ENCODE results near the gene ATXN1.

The ATXN1 gene

DNA sequence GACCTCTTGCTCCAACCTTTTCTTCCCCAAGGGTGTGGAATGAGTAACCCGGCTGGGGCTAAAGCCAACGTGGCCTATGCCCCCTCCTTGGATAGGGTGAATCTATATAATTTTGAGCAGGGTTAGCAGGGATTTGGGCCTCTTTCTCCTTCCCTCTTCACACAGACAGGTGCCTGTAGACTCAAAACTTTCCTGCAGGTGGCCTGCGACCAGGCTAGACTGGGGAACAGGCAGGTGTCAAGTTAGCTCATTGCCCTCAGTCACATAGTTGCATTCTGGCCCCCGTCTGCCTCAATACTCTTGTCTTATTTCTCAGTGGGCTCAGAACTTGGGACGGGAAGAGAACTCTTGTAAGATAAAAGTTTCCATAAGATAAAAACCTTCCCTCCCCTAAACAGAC is 243.0 kb downstream of the ATXN1 start:
- no peak for DNase-seq

DNA sequence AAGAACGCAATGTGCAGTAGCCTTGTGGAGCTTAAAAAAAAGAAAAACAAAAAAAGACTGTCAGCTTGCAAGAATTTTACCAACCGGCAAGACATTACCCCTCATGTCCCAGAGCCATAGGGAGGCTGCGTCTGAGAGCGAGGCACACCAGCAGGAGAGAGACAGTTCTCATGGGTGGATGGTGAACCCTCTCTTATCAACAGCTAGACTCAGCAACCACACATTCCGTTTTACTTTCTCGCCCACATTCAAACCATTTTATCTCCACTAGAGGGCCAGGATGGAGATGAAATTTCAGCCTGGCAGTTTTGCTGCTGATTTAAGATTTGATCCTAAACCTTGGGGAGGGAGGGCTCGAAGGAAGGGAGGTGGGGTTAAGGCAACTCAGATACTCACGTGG is 247.0 kb downstream of the ATXN1 start:
- DNase-seq = peak; percentile 63

DNA sequence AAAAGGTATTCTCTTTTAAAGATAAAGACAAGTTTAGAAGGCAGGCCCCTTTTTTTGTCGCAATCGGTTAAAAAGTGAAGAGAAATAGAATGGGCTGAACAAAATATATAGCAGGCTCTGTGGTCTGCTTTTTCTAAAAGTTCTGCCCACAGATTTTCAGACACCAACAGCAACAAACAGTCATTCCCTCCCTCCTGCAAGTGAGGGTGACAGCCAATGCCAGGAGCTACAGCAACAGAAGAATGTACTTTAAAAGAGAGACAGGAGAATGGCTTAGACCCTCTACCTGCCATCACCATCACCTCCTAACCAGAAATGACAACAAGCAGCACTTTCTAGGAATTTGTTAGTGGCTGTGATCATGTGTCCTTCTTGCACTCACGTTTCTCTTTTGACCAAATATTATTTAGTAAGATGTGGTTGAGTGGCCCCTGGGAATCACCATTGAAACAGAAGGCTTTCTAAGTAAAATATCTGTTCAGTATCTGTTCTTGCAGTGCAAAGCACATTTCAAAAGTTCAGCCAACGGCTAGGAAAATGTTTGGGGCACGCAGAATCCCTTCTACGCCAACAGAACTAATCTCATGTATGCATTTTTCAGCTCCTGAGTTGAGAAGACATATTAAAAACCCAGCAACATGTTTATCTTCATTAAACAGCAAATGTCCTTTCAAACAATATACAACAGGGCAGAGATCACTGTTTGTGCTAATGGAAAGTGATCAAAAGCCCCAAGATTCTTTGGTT is 248.5 kb downstream of the ATXN1 start:
- DNase-seq = no peak

DNA sequence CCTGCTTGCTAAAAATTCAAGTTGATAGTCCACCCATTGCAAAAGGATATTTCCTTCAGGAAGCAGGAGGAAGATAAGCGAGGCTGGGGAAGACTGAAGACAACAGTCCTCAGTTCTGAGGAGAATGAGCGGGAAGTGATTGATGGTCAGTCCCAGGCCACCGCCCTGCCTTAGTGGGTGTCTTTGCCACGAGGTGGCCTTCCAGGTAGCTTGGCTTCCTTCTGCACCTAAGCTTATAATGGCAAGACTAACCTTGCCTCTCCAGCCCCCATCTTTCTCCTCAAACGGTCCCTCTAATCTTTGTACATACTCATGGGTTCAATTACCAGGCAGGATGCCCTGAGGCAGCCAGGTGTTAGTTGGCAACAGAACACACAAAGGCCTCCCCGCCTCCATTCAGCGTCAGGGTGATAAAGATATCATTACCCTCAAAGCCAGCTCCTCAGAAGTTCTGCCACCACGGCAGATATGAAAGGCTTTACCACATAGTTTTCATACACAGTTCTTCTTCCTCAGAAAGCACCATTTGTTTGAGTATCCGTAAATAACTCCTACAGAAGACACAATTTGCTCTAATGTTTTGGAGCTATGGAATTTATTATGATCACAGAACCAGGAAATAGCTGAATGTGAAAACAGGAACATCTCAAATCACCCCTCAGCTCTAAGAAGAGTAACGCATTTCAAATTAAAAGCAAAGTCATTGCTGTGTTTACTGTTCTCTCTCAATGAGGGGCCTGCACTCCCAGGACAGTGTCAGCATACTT is 249.4 kb downstream of the ATXN1 start:
- DNase-seq = peak; percentile 58

DNA sequence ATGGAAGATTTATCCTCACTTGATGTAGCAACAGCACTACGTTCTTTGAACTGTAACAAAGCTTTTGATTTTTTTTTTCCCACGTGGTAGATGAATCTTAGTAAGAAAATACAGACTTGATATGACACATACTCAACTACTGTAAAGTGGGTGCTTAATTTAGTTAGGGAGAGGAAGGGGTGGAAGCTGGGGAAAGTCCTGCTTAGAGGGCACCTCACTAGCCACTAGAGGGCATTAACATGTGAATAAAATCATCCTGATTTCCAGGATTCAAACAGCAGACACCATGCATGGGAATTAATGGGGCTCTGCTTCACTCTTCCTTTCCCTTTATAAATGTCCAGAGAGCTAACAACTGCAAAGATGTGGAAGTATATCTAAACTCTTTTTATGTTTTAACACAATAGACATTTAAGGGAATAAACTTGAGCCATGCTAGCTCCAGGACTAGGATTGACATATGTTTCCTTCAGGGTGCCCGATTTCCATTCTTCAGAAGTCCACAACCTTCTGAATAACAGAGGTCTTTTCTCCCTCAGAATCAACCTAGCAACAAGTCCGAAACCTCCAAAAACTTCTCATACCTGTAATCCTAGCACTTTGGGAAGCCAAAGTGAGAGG is 250.1 kb downstream of the ATXN1 start:
- no peak for DNase-seq

DNA sequence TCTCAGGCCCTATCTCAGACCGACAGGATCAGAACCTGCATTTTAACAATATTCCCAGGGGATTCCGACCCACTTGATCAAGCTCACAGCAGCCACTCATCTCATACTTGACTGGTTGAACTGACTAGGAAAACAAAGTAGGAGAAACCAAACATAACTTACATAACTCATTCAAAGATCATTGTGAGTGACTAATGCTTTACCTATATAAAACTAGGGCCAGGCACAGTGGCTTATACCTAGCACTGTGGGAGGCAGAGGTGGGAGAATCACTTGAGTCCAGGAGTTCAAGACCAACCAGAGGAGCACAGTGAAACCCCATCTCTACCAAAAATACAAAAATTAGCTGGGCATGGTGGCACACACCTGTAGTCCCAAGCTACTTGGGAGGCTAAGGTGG is 251.0 kb downstream of the ATXN1 start:
- DNase-seq = no peak

DNA sequence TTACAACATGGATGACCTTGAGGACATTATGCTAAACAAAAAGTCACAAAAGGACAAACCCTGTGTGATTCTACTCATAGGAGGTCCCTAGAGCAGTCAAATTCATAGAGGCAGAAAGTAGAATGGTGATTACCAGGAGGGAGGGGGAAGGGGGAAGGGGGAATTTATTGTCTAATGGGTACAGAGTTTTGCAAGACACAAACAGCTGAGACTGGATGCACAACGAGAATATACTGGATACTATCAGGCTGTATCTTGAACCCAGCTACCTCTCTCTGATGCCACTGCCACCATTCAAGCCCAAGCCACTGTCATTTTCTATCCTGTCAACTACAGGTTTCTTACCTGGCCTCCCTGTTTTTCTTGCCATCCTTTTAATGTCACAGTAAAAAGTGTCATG is 252.3 kb downstream of the ATXN1 start:
- DNase-seq = no peak

DNA sequence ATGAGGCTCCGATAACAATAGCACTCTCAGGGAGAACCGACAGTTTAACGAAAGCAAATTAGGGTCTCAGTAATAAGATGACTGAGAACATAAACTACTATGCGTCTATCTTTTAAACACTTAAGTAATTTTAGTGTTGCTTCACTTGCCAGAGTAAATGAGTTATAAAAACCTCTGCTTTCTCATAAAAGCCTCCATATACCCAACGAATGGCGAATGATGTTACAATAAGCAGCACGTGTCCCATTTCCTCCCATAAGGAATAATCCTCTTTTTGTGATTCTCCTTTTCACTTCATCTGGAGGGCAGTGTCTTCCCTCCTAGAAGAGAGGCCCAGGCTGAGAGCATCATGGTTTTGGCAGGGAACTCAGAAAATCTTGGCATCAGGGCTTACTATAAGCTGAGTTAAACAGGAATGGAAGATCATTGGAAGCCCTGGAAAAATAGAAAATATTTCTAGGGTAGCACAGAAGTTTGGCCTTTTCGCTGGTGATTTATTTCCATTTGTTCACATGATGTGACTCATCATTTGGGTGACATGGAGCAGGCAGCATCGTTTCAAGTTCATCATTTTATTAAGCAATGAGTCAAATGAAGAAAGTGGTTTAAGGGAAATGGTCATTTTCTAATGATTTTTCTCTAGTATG is 255.4 kb downstream of the ATXN1 start:
- DNase-seq = no peak

DNA sequence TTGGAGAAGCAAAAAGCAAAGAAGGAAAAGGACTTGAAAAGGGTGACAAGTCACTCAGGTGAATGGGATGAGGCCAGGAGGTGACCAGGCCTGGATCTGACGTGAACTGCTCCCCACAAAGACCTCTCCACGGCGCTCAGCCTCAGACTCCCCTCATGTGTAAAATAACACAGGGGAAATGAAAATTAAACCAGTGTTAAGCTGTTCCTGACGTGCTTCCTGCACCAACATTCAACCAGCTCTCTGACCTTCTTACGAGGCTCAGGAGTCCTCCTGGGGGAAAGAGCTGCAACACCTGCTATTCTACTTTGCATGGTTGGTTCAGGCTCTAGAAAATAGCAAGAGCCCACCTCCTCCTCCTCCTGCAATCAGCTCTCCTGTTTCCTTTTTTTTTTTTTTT is 256.7 kb downstream of the ATXN1 start:
- DNase-seq = no peak

DNA sequence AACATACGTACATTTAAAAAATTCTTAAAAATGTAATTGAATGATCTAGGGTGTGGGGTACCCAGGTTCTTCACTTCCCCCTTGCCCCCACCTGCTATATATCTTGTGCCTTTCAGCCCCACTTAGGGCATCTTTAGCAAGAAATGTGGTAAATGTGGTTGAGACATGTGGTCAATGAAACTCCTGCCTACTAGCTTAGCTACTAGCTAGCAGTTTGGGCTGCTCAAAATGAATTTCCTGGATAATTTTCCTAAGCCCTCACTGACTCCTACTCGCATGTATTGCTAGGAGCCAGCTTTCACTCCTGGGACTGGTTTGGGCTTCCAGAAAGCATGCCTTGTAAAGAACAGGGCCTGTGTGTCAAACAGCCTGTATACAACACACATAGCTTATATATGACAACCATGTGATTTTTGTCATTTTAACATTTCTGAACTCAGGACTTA is 257.3 kb downstream of the ATXN1 start:
- no peak for DNase-seq

DNA sequence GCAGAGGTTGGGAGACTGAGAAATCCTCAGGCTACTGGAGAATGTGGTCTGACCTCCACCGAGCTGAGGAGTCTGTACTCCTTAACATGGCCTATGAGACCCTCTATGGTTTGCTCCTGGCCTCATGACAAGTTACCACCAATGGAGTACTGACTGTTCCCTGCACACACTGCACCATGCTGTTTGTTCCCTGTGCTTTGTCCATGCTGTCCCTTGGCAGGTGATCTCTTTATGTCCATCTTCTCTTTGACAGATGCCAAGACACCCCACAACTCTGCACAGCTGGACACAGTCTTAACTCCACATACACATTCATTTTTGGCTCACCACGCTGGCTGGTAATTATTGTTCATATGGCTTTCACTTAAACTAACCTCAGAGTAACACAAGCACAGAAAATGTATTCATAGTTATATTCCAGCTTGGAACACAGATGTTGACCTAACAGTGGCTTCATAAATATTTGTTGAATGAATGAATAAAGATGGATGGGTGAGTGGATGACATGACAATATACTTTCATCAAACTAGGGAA is 258.0 kb downstream of the ATXN1 start:
- no peak for DNase-seq

DNA sequence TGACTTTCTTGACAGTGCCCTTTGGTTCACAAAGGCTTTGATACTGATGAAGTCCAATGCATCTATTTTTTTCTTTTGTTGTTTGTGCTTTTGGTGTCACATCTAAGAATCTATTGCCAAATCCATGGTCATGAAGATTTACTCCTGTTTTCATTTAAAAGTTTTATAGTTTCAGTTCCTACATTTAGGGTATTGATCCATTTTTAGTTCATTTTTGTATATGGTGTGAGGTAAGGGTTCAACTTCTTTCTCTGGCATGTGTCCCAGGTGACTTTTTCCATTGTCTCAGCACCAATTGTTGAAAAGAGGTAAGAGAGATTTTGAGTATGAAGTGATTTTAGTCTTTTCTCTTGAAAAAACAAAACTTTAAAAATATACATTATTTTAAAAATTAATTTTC is 262.3 kb downstream of the ATXN1 start:
- no peak for DNase-seq

DNA sequence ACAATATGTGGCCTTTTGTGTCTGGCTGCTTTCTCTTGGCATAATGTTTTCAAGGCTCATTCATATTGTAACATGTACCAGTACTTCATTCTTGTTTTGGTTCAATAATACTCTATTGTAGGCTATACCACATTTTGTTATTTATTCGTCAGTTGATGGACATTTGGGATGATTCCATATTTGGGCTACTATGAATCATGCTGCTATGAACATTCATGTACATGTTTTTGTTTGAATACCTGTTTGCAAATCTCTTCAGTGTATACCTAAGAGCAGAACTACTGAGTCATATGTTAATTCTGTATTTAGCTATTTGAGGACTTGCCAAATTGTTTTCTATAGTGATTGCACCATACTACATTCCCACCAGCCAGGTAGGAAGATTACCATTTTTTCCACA is 263.0 kb downstream of the ATXN1 start:
- no peak for DNase-seq

DNA sequence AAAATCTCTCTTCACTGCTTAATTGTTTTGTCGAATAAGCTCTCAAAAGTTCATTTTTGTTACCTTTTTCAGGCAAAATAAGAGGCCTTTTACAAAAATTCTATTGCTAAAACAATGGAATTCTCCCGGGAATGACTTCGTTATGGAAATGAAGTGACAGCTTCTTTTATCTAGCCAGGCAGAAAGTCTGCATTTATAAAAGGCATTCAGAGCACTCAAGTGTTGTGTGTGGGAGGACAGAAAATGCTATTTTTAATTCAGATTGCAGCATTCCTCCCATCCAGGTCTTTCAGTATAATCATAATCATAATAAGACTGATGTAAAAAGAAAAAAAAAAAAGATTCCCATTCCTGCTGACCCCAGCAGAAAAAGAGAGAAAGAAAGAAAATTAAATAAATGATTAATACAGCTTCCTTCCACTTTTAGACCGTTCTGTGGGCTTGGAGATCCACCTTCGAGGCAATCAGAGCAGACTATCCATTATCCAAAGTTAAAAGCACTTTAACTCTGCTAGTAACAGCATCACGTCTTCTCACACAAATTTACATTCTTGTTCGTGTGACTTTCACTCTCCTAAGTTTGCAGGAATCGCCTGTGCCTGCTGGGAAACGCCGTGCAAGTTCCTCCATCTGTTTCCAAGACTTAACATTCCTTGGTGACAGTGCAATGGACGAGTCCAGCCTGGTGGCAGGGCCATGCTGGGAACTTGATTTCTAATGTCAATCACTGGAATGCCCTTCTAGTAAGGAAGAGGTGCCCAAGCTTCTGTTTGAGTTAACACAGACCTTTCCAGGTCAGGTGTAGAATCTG is 264.1 kb downstream of the ATXN1 start:
- DNase-seq = peak; percentile 70

DNA sequence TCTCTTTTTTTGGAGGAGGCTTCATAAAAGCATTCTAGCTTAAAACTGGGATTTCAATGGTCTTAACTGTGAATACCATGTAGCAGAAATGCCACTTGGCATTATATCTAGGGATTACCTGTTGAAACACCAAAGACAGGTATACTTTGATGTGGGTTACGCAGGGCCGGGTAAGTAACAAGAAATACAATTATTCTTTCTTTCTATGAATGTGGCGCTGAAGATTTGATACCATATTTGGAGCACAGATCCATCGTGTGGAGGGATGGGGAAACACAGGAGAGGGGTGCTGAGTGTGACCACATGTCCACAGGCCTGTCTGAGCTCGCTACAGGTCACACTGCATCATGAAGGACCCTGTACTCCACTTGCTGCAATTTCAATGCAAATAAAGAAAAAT is 265.1 kb downstream of the ATXN1 start:
- DNase-seq = no peak

DNA sequence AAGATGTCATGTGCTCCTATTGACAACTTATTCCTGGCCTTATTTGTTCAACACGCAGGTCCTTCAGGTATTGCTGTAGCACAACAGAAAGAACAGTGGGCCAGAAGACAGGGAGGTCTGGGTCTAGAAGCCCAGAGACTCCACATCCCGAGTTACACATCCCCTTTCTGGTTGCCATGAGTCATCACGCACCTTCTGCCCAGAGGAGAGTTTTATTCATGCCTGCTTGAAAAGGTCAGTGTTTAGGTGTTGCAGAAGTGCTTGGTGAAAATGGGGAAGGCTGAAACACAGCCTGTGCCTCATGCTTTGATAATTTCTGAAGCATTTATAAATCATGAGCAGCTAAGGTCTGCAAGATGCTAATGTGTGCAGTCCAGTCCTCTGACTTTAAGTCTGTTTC is 266.5 kb downstream of the ATXN1 start:
- DNase-seq = peak; percentile 81

DNA sequence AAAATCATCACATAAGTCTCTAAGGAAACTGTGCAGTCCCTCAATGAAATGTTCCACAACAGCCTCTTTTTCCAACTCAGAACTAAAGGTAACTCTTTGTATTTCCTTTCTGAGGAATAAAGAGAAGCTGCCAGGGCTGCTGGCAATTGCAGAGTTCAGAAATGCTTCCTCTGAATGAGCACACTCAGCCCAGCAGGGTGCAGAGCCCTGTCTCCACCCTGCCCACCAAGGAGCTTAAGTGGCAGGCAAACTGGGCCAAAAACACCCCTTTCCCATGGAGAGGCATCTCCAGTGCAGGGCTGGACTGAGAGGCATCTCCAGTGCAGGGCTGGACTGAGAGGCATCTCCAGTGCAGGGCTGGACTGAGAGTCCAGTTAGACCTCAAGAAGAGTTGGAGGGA is 267.5 kb downstream of the ATXN1 start:
- no peak for DNase-seq

DNA sequence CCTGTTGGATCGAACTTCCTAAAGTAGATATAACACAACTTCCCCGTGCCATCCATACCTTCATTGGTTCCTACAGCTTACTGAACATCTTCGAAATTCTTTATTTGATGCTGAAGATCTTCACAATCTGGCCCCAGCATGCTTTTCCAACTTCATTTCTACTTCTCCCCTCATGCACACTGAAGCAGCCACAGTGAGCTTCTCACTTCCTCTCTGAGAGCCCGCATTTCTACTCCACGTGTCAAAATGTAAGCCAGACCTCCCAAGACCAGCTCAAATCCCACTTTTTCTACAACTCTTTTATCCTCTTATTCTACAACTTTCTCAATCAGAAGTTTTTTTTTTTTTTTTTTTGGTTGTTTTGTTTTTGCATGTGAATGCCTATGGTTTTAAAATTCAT is 268.1 kb downstream of the ATXN1 start:
- no peak for DNase-seq

DNA sequence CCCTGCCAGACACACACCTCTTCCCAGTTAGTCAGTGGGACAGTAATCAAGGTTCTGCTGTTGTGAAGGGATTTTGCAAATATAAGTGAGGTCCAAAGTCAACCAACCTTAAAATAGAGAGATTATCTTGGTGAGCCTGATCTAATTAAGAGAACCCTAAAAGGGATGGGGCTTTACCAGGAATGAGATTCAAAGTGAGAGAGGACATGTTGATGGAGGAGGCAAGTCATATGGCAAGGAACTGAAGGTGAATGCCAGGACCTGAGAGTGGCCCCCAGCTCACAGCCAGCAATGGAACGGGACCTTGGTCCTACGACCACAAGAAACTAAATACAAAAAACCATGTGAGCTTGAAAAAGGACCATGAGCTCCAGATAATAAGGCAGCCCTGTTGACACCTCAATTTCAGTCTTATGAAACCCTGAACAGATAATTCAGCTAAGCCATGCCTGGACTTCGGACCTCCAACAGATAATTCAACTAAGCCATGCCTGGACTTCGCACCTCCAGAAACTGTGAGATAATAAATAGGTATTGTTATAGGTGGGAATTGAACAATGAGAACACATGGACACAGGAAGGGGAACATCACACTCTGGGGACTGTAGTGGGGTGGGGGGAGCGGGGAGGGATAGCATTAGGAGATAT is 269.5 kb downstream of the ATXN1 start:
- DNase-seq = no peak

DNA sequence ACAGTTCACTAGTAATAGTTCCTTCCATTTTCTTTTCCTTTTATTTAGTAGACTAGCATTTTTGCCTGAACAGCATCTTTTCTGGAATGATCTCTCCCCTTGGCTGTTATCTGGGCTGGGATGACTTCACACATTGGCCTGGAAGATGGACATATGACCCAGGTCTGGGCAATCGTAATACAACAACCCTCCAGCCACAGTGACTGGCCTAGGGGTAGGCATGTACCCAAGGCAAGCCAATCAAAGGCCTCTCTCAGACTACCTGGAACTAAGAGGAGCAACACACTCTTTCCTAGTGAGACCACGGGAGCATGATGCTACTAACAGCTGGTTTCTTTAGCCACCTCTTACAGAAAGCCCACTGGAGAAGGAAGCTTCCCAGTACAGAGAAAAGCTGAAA is 270.6 kb downstream of the ATXN1 start:
- no peak for DNase-seq

DNA sequence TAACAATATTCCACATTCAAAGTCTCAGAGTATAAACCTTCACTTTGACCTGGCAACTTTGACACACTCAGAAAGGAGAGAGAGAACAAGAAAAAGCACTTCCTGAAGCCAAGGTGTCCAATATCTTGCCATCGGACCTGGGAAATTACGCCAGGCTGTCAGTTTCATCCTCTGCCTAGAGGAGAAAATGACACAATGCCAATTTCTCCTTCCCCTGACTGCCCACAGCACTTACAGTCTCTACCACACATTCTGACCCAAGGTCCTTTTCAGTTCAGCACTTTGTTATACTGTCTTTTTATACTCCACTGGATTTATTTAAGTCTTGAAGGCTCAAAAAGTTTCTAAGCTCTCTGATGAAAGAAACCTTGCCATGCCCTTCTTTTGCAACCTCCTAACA is 272.4 kb downstream of the ATXN1 start:
- no peak for DNase-seq

Measured in islet precursor cell (in vitro differentiated cells).